NCI-H82 (cell line): ENCODE data around the gene PPAN.

Experiments
- DNase-seq: peaks from one replicate; lab custom pipeline; 2025; lab: John Stamatoyannopoulos, UW

Gene PPAN

GRCh38 chr19:10106100-10106936 is at the start of gene PPAN:
PPAN (plus strand) TSS chr19:10106362; CDS start chr19:10106395, 33 bp downstream.
- peak; percentile 99 for DNase-seq

- no peak for DNase-seq
These were observed 44.3 kb upstream of the PPAN start for GRCh38 chr19:10061717-10062310.

- DNase-seq: no peak
These were observed 38.0 kb upstream of the PPAN start for GRCh38 chr19:10068205-10068604.

GRCh38 chr19:10069046-10069445 is 37.1 kb upstream of the PPAN start:
- DNase-seq: no peak

- no peak for DNase-seq
These were observed 35.3 kb upstream of the PPAN start for GRCh38 chr19:10070730-10071446.

- peak; percentile 46 for DNase-seq
These were observed 32.0 kb upstream of the PPAN start for GRCh38 chr19:10074153-10074552.

GRCh38 chr19:10076535-10076934 is 29.6 kb upstream of the PPAN start:
- DNase-seq: no peak

GRCh38 chr19:10078329-10078728 is 27.8 kb upstream of the PPAN start:
- DNase-seq: no peak

- DNase-seq: no peak
These were observed 27.1 kb upstream of the PPAN start for GRCh38 chr19:10079031-10079453.

GRCh38 chr19:10083911-10084310 is 22.3 kb upstream of the PPAN start:
- no peak for DNase-seq

- DNase-seq: no peak
These were observed 21.4 kb upstream of the PPAN start for GRCh38 chr19:10084803-10085202.

- no peak for DNase-seq
These were observed 20.2 kb upstream of the PPAN start, which contains the start of gene SHFL for GRCh38 chr19:10085641-10086590. SHFL (plus strand) TSS chr19:10086317; CDS start chr19:10086428, 111 bp downstream.

- DNase-seq: no peak
These were observed 19.5 kb upstream of the PPAN start for GRCh38 chr19:10086591-10087192.

GRCh38 chr19:10087296-10088061 is 18.7 kb upstream of the PPAN start:
- DNase-seq: no peak

GRCh38 chr19:10088949-10089554 is 17.1 kb upstream of the PPAN start:
- DNase-seq: no peak

GRCh38 chr19:10089801-10090375 is 16.3 kb upstream of the PPAN start:
- no peak for DNase-seq

- no peak for DNase-seq
These were observed 14.8 kb upstream of the PPAN start for GRCh38 chr19:10091370-10091687.

- DNase-seq: no peak
These were observed 14.1 kb upstream of the PPAN start for GRCh38 chr19:10091895-10092641.
